ENCODE measurements around the gene SNTG2.

The SNTG2 gene

GRCh38 chr2:950080-950966 is at the start of gene SNTG2:
TSS of gene SNTG2 (plus strand) at chr2:950849. CDS start at chr2:950997, 148 bp downstream.
- no peak for TF ChIP-seq CTCF (IDR thresholded peaks at IDR 0.05)
- TF ChIP-seq ZFX (IDR thresholded peaks at IDR 0.05; ENCODE audit: borderline replicate concordance), result no peak
- H3K27ac ChIP-seq, result no peak within 1 kb of the TSS

GRCh38 chr2:902584-902983 is 48.1 kb upstream of the SNTG2 start:
- H3K27ac ChIP-seq, result no peak overlapping the region
- TF ChIP-seq ZFX (IDR thresholded peaks at IDR 0.05; ENCODE audit: borderline replicate concordance), result no peak
- no peak for TF ChIP-seq CTCF (IDR thresholded peaks at IDR 0.05)

GRCh38 chr2:903223-903900 is 47.3 kb upstream of the SNTG2 start:
- TF ChIP-seq CTCF (IDR thresholded peaks at IDR 0.05), result no peak
- TF ChIP-seq ZFX (IDR thresholded peaks at IDR 0.05; ENCODE audit: borderline replicate concordance), result no peak

GRCh38 chr2:904246-905024 is 46.2 kb upstream of the SNTG2 start:
- H3K27ac ChIP-seq, result no peak overlapping the region
- TF ChIP-seq CTCF (IDR thresholded peaks at IDR 0.05), result no peak
- TF ChIP-seq ZFX (IDR thresholded peaks at IDR 0.05; ENCODE audit: borderline replicate concordance), result no peak

More at GRCh38 chr2:903223-903900, 47.3 kb upstream of the SNTG2 start:
- H3K27ac ChIP-seq, result no peak overlapping the region

GRCh38 chr2:905091-905832 is 45.4 kb upstream of the SNTG2 start:
- TF ChIP-seq ZFX (IDR thresholded peaks at IDR 0.05; ENCODE audit: borderline replicate concordance) (no peak), CTCF (IDR thresholded peaks at IDR 0.05) (no peak)
- H3K27ac ChIP-seq, result no peak overlapping the region

GRCh38 chr2:905833-906140 is 44.9 kb upstream of the SNTG2 start:
- H3K27ac ChIP-seq, result no peak overlapping the region
- TF ChIP-seq CTCF (IDR thresholded peaks at IDR 0.05) (no peak), ZFX (IDR thresholded peaks at IDR 0.05; ENCODE audit: borderline replicate concordance) (no peak)

Data from 22Rv1 (cell line).